ENCODE data around the gene OR5D16.
"Not testable (repeated sequence)": the region's sequence is repeated elsewhere in the genome, so short reads cannot be mapped to it uniquely, and the experiment has no call there.

OR5D16 gene

DNA sequence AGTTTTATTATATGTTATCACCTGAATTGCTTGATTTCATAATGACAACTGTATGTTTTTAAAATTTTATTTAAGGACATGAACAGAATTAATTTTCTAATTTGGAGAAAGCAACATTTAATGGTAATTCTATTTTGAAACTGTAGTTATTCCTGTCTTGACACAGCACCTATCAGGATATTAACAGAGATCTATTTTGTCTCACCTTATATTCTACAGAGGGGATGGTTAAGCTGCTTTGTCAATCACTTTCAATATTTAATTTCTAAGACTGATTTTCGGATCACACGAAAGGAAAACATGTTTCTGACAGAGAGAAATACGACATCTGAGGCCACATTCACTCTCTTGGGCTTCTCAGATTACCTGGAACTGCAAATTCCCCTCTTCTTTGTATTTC is at the start of gene OR5D16:
OR5D16 (plus strand) TSS at position 301 of the 400 bp plus-strand sequence; CDS start at position 301, 0 bp downstream.
- FAIRE-seq, result no peak

DNA sequence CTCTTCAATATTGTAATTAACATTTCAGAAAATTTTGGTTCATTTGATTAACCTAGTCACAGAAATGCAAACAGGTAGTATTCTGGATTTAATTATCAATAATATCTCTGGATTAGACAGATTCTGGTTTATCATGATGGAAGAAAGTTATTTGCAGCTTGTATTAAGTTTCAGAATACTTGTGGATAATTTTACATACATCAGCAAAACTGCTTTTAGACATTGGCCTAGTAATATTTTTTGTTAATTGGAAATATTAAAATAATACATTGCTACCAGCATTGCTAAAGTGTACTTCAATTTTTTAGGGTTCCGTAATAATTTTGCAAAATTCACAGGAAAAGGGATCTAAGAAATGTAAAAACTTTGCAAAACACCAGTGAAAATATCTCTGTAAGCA is 46.9 kb upstream of the OR5D16 start:
- no peak for FAIRE-seq

DNA sequence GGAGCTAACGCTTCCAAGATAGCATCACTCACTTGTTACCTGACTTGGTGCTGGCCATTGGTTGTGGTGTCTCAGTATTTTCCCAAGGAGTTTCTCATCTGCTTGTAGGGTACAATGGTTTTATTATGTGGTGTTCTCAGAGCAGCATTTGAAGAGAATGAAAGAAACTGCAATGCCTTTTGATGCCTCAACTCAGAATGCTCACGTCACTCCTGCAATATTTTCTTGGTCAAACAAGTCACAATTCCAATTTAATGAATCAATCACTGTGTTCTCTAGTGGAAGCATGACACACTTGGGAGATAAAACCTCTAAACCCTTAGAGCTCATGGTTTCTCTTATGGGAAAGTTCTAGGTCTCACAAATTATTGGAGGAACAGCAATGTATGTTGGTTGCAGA is 45.2 kb upstream of the OR5D16 start:
- FAIRE-seq, result no peak

DNA sequence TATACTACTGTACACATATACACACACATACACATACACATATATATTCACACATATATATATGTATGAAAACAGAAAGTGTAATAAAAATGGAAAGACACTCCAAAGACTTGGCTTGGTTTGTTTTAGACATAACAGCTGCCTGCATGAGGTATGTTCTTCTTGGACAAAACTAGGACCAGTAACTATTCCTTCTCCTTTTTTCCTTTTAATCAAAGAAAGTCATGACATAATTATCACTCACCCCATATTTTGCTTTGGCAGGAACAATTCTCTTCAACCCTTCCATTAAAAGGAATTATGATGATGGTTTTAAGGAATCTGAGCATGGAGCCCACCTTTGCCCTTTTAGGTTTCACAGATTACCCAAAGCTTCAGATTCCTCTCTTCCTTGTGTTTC is 43.3 kb upstream of the OR5D16 start, which contains the start of gene OR5D14:
OR5D14 (plus strand) TSS at position 301 of the 400 bp plus-strand sequence; CDS start at position 301, 0 bp downstream.
- FAIRE-seq, result no peak

DNA sequence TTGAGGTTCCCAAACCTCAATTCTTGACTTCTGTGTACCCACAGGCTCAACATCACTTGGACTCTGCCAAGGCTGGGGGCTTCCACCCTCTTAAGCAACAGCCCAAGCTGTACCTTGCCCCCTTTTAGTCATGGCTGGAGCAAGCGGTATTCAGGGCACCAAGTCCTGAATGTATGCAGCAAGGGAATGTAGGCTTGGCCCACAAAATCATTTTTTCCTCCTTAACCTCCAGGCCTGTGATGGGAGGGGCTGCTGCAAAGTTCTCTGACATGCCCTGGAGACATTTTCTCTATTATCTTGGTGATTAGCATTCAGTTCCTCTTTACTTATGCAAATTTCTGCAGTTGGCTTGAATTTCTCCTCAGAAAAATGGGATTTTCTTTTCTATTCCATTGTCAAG is 32.3 kb upstream of the OR5D16 start:
- FAIRE-seq, result no peak

DNA sequence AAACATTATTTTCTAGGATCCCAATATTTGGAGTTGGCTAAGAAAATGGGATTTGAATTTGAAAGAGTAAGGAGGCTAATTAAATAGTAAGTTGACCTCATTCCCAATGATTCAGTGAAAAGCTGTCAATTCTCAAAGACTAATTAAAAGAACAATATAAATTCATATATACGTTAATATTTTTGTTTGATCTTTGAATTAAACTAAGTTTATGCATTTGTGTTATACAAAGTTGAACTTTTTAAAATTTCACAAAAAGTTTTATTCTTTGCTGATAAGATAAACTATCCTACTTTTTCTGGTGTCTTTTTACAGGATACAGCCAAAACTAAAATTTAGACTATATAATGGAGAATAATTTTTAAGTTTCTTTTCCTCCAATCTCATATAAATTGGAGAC is 27.5 kb upstream of the OR5D16 start, which contains the start of gene OR5L1:
OR5L1 (plus strand) TSS at position 301 of the 400 bp plus-strand sequence. CDS start 100 bp downstream, outside the sequence.
- FAIRE-seq, result no peak

DNA sequence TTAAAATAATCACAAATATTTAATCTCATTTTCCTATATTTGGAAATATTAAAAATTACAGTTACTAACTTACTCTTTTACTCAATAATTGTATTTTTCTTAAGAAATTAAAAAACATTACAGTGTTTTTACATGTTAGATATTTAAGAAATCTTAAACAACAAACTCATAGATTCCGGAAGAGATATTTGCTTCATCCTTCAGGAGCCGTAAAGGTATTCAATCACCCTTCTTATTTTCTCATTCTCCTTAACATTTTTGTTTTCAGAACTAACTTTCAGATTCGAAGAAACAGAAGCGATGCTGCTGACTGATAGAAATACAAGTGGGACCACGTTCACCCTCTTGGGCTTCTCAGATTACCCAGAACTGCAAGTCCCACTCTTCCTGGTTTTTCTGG is 19.2 kb upstream of the OR5D16 start, which contains the start of gene OR5D18:
OR5D18 (plus strand) TSS at position 301 of the 400 bp plus-strand sequence; CDS start at position 301, 0 bp downstream.
- FAIRE-seq, result no peak

DNA sequence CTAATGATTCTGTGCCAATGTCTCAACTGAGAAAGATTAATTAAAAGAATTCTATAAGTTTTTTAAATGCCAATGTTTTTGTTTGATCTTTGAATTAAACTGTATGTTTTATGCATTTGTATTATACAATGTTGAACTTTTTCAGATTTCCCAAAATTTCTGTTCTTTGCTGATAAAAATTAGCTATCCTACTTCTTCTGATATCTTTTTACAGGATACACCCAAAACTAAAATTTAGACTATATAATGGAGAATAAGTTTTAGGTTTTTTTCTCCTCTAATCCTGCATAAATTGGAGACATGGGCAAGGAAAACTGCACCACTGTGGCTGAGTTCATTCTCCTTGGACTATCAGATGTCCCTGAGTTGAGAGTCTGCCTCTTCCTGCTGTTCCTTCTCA is 11.6 kb upstream of the OR5D16 start, which contains the start of gene OR5L2:
OR5L2 (plus strand) TSS at position 301 of the 400 bp plus-strand sequence; CDS start at position 301, 0 bp downstream.
- no peak for FAIRE-seq

DNA sequence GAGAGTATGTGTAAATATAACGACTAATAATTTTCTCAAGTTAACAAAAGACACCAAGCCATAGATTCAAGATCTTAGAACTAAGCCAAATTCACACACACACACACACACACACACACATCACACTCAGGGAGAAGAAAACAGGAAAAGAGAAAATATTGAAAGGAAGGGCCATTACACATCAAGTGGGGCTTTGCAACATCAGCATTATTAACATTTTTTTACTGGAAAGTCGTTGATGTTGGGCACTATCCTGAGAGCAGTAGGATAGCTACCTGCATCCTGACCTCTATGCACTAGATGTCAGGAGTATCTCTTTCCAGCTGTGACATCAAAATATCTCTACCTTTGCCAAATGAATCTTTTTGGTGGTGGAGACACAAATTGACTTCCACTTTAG is 8.9 kb downstream of the OR5D16 start:
- no peak for FAIRE-seq

DNA sequence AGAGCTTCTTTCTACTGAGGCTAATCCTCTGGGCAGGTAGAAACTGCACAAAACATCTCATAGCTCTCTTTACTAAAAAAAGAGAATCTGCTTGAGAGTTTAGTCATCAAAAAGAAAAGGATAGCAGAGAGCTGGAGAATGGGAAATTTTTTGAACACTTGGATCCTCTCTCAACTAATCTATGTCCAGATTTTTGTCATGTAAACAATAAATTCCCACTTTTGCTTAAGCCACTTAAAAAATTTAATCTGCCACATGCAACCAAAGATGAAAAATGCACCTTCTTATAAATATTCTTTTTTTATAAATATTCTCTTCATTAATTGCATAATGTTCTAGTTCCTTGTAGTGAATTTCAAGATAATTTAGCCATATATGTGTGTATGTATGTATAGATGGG is 10.5 kb downstream of the OR5D16 start:
- no peak for FAIRE-seq

DNA sequence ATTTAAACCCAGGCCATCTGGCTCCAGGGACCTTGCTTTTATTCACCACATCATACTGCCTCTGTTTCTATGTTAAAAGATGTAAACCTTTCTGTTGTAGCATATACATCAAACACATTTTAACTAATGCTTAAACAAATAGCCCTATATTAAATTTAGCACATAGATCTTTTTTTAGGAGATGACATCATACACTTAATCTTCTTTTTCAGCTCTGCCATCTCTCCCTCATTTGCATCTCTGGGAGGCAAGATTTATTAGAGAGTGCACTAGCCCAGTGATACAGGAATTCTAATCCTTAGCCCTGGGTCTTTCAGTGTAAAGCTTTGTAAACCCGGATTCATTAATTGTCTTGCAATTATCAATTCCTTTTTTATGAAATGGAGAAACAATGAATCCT is 13.6 kb downstream of the OR5D16 start:
- no peak for FAIRE-seq

DNA sequence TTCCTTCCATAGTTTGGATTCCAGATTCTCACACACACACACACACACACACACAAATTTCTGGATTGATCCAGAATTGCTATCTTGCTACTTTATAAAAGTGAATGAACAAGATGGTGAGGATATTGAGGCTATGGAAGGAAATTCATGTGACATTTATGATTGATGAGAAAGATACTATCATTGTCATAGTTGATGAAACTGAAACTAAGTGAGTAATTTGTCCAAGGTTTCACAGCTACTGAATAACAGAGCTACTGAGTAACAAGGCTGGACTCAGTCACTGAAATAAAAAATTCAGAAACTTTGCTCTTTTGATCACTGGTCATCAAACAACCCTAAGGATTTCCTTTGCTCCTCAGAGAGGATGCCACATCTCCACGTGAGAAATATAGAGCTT is 16.2 kb downstream of the OR5D16 start:
- no peak for FAIRE-seq

DNA sequence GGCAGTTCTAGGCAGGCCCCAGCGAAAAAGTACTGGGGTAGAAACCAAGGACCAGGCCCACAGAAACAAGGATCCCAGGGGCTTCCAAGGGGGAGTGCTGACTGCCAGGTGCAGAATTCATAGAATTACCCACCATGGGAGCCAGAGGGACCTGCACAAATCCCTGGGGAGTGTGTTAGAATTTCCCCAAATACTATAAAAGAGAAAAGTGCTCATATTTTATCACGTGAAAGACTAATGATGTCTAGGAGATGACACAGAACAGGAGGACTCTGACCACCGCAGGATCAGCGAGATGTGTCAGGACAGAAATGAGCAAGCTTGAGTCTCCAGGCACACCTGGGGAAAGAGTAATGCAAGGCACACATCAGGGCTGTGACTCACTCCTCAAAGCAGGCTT is 28.8 kb downstream of the OR5D16 start:
- not testable (repeated sequence) for FAIRE-seq

DNA sequence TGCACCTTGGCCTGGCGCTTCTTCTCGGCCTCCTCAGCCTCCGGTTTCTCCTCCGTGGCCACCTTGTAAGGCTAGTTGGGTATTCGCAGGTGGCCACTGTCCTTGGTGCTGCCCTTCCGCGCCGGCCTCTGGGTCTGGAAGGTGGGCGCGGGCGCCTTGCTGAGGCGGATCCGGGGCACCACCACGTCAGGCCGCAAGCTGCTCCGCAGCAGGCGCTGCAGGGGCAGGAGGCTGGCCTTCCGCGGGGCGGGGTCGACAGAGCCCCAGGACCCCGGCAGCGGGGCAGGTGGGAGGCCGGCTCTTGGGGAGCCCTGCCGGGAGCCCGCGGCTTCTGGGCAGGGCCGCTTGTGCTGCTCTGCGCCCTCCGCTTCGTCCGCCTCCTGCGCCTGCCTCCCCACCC is 34.2 kb downstream of the OR5D16 start:
- FAIRE-seq, result not testable (repeated sequence)

DNA sequence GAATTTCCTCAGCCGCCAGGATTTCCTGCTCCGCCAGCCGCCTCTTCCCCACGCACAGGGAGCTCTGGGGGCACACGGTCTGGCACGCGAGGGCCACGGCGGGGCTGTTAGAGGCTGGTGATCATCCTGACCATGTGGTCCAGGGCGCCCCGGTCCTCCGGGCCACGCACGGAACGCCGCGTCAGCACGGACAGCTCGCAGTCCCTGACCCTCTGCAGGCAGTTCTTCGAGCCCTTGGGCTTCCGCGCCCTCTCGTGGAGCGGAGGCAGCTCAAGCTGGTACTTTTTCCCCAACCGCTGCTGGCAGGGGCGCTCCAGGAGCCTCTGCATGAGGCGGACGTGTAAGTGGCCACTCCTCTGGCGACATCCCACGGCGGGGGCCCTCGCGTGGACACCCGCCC is 34.6 kb downstream of the OR5D16 start:
- FAIRE-seq, result not testable (repeated sequence)

DNA sequence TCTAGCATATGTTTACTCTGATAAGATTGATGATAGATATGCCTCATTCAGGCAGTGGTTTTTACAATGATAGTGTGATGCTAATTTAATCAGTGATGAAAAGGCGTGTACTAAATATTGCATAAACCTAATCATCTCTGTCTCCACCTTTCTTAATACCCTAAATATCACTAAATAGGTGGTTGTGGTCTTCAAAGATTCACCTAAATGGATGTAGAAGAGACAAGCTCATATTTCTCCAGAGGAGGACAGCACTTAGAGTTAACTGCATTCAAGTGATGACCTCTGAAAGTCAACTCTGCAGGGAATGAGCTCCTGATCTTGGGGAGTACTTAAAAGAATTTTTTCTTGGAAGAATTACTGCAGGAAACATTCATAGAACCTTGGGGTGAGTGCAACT is 44.4 kb downstream of the OR5D16 start, which contains the start of gene TRIM51:
TRIM51 (plus strand) TSS at position 301 of the 400 bp plus-strand sequence. CDS start 2,132 bp downstream, outside the sequence.
- not testable (repeated sequence) for FAIRE-seq

DNA sequence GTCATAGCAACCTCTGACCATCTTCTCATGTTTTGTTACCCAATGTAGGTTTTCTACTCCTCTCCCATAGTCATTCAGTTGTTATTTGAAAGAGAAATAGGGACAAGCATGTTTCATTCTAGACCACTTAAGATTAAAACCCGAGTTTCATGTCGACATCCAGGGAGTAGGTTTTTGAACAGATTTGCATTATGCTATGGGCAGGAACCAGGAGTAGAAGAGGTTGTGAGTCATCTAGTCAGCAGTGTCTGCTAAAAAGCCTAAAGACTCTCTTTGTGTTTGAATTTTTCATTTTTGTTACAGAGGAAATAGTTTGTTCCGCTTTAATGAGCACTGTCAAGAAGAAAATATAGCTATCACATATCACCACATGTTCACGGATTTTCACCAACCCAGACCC is 46.4 kb downstream of the OR5D16 start:
- FAIRE-seq, result not testable (repeated sequence)

DNA sequence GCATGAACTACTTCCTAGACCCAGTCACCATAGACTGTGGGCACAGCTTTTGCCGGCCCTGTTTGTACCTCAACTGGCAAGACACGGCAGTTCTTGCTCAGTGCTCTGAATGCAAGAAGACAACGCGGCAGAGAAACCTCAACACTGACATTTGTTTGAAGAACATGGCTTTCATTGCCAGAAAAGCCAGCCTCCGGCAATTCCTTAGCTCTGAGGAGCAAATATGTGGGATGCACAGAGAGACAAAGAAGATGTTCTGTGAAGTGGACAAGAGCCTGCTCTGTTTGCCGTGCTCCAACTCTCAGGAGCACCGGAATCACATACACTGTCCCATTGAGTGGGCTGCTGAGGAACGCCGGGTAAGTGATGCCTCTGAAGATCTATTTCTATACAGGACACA is 46.9 kb downstream of the OR5D16 start:
- not testable (repeated sequence) for FAIRE-seq
